ENCODE measurements around the gene OPA1. TPM values are rescaled to one million over a fixed set of nuclear protein-coding genes. Genes with fewer than 3 reads are reported as not detected.

The OPA1 gene, protein sequence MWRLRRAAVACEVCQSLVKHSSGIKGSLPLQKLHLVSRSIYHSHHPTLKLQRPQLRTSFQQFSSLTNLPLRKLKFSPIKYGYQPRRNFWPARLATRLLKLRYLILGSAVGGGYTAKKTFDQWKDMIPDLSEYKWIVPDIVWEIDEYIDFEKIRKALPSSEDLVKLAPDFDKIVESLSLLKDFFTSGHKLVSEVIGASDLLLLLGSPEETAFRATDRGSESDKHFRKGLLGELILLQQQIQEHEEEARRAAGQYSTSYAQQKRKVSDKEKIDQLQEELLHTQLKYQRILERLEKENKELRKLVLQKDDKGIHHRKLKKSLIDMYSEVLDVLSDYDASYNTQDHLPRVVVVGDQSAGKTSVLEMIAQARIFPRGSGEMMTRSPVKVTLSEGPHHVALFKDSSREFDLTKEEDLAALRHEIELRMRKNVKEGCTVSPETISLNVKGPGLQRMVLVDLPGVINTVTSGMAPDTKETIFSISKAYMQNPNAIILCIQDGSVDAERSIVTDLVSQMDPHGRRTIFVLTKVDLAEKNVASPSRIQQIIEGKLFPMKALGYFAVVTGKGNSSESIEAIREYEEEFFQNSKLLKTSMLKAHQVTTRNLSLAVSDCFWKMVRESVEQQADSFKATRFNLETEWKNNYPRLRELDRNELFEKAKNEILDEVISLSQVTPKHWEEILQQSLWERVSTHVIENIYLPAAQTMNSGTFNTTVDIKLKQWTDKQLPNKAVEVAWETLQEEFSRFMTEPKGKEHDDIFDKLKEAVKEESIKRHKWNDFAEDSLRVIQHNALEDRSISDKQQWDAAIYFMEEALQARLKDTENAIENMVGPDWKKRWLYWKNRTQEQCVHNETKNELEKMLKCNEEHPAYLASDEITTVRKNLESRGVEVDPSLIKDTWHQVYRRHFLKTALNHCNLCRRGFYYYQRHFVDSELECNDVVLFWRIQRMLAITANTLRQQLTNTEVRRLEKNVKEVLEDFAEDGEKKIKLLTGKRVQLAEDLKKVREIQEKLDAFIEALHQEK
- total RNA-seq (2014; rRNA removed): 55.4 and 60.7 TPM in 2 replicates
- 13.8 TPM for polyA plus RNA-seq (2012)

DNA sequence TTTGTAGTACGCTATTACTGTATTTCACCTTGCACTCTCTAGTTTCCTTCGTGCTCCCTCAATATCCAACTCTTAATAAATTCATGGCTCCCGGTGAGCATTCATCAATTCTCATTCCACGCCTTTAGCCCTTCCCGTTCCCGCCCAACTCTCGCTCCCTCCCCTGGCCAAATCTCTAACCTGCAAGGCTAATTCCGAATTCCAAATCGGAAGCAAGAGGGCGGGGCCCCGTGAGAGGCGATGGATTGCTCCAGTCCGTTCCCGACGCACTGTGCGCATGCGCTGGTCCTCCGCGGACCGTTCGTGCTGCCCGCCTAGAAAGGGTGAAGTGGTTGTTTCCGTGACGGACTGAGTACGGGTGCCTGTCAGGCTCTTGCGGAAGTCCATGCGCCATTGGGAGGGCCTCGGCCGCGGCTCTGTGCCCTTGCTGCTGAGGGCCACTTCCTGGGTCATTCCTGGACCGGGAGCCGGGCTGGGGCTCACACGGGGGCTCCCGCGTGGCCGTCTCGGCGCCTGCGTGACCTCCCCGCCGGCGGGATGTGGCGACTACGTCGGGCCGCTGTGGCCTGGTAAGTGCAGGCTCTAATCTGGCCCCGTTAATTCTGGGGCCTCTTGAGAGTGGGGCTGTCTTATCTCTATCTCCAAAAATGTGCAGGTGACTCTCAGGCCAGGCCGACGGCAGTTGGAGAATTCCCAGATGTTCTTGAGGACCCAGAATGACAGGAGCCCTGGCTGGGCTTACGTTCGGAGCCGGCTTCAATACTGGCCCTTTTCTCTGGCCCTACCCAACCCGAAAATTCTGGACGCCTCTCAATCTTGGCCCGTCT, at the start of gene OPA1:
Gene OPA1, plus strand, starts transcription at position 368 of the 827 bp plus-strand sequence. Its CDS starts 170 bp downstream, at position 538.
- peak; percentile 98 for DNase-seq (ENCODE audit: low read depth)

DNA sequence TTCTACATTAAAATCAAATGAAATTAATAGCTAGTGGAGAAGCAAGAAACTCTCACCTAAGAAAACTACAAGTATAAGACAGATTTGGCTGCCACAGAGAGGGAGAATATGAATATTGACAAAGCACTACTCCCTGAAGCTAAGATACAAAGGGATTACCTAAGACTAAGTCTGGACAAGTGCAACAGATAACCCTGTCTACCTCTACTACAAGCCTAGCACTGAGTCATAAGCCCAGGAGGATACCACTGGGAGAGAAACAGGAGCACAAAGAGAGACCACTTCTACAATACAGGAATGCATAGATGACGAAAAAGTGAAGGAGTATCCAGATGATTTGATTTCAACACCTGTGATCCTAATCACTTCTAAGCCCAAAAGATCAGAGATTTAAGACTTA, 48.7 kb upstream of the OPA1 start:
- DNase-seq (ENCODE audit: low read depth): no peak

DNA sequence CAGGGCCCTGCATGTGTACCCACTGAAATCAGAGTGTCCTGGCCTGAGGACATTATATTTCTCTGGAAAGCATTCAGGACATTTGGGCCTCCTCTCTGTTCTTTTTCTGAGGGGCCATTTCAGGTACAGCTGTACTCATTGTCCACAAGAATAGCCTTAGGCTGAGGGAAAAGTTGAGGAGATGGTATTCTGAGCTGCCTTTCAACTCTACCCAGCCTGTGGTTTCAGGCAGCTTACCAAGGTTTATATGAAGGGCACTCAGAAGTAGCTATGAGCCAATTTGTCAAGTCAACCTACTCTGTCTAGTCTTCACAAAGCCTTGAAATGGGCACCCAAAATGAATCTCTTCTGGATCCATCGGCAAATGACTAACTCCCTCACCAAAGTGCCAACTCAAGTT, 47.7 kb upstream of the OPA1 start:
- DNase-seq (ENCODE audit: low read depth): no peak

DNA sequence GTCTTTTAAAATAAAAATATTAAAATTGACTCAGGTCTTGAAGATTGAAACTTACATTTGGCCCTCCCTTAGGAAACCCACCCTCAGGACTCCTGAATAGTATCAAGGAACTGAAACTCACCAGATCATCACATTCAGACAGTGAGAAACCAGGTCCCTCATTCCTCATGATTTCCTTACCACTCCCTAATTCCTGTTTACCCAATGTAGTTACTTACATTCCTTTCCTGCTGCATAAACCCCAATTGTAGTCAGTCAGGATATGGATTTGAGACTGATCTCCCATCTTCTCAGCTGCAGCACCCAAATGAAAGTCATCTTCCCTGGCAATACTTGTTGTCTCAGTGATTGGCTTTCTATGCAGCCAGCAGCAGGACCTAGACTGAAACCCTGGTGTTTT, 46.9 kb upstream of the OPA1 start:
- no peak for DNase-seq (ENCODE audit: low read depth)

DNA sequence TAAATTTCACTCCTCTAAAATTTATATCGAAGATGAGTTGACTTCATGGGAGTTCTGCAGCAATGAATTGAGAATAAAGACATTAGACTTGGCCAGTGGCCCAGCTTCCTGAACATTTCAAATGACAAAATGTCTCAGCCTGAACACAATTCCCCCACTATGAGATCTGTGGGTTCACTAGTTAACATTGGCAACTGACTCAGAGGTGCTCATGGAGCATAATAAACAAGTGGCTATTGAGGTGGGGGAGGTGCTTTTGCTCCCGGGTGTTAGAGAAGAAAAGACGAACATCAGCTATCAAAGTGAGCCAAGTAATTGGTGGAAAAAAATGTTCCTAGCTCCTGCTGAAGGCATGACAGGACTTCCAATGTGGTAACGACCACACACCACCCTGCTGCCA, 44.6 kb upstream of the OPA1 start:
- no peak for DNase-seq (ENCODE audit: low read depth)

DNA sequence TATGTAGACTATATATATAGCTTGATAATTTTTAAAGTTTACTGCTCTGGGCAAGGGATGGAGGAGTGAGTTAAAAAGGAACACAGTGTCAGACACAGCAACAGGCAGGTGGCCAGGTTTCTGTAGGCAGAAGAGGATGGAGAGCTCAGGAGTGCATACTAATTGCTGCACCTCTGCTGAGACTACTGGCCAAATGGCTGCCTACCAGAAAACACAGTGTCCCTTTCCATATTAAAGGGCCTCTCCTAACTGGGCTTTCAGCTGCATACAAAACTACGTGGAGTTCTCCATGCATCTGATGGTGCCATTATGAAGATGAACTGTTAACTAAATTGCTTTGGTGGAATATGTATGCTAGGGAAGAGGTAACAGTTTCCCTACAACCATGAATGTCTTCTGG, 40.1 kb upstream of the OPA1 start:
- no peak for DNase-seq (ENCODE audit: low read depth)

DNA sequence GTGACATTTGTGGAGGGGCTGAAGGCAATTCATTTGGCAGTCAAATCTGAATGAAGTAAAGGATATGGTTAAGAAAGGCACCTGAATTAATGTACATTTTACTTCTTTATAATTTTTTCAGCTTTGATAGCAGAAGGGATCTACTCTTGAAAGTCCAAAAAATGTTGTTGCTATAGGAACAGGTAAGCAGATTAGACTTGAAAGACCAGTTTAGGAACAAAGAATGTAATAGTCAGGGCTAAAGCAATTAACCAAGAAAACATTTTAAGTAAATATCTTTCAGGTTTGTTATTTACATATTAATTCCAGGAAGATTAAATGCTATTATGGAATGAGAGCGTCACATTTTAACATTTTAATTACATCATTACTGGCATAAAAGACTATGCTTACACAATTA, 39.4 kb upstream of the OPA1 start:
- no peak for DNase-seq (ENCODE audit: low read depth)

DNA sequence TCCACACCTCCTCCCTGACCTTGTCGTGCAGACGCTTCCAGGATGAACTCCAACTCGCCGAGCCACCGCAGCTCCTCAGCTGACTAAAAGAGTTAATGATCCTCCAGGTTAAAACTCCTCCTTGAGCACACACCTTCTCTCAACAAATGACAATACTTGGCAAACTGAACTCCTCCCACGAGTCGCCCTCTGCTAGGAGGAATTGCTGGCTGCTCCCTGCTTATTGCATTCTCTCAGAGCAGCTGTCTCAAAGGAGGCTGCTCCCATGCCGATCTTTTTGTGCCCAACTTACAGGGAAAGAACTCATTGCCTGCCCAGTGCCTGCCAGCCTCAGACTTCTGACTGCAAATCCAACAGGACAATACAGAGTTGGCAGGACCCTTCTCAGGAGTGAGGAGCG, 38.2 kb upstream of the OPA1 start, which contains the start of gene ATP13A4:
Gene ATP13A4, minus strand, starts transcription at position 85 of the 400 bp plus-strand sequence. CDS start 96 bp downstream, outside the sequence.
- no peak for DNase-seq (ENCODE audit: low read depth)

DNA sequence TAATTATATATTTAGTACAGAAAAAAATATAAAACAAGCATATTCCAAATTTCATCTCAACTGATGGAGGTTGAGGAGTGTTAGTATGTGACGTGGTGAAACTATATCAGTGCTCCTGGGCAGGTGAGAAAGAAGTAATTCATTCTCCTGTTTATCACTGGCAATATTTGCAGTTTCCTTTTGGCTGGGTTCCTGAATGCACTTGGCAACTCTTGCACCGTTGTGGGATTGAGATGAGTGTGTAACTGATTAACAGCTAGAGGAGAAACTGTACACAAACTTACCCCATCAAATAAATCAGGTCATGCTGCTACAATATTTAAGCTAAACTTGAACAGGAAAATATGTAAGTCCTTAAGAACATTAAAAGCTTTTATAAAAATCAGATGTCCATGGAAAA, 36.2 kb upstream of the OPA1 start:
- DNase-seq (ENCODE audit: low read depth): no peak

DNA sequence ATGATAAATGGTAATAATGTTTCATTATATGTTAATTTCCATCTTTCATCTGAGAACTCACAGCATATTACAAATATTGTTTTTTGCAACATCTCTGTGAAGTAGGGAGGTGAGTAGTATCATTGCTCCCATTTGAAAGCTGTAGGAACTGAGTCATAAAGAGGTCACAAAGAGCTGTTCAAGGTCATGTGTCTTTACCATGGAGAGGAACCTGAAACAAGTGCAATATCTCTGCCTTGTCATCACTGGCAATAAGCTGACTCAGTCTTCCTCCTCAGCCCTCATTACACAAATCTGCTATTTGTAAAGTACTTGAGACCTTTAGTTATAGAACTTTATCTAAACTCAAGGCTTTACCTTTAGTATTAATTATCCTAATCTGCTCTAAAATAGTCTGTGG, 33.9 kb upstream of the OPA1 start:
- no peak for DNase-seq (ENCODE audit: low read depth)

DNA sequence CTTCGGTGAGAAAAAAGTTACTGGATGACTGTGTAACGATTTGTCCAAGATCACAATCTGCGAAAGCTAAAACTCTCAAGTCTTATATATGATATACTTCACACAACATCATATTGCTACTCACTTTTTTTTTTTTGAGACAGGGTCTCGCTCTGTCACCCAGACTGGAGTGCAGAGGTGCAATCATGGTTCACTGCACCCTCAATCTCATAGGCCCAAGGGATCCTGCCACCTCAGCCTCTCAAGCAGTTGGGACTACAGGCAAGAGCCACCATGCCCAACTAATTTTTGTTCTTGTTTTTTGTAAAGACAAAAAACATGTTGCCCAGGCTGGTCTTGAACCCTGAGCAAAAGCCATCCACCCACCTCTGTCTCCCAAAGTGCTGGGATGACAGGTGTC, 32.9 kb upstream of the OPA1 start:
- DNase-seq (ENCODE audit: low read depth): no peak

DNA sequence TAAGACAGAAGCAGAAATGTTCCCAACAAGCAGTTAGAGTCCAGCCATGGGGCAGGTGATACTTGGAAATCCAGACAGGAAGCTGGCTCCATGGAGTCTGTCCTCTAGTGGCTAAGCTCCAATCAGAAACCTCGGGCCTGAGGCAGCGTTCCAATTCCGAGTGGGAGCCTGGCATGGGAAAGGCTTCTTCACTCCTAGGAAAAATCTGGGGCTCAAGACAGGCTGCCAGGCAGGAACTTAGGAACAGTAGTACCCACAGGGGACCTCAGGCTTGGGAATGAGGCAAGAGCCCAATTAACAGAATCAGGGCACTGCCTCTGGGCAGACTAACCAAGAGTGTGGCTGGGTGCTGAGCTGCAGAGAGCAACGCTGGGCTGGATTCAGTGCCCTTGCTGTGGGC, 32.1 kb upstream of the OPA1 start:
- DNase-seq (ENCODE audit: low read depth): no peak

DNA sequence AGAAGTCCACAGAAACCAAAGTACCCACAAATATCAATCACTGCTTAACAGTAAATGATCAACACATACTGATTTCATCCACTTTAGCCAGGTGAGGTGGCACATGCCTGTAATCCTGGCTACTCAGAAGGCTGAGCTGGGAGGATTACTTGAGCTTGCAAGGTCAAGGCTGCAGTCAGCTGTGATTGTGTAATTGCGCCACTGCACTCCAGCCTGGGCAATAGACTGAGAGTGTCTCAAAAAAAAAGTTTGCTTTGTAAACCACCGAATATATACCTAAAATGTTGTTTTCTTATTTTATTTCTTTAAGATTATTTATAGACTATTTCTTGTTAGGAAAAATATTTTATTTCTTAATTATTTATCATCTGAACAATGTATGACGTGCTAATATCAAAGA, 29.6 kb upstream of the OPA1 start:
- no peak for DNase-seq (ENCODE audit: low read depth)

DNA sequence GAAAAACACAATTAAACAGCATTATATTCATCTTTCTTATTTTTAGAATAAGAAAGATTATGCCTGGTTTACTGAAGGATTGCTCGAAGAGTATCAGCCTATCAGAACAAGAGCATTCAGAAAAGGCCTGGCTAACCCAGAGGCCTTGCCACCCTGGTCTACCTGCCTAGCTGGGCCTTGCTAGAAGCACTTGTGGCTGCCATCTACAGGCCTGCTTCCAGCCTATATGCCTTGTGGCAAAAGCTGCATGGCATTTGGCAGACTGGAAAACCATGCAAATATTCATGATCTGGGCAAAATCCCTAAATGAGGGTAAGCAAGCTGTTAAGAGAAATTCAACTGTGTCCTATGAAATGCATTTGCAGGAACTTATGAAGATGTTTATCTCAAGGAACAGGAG, 29.0 kb upstream of the OPA1 start:
- no peak for DNase-seq (ENCODE audit: low read depth)

DNA sequence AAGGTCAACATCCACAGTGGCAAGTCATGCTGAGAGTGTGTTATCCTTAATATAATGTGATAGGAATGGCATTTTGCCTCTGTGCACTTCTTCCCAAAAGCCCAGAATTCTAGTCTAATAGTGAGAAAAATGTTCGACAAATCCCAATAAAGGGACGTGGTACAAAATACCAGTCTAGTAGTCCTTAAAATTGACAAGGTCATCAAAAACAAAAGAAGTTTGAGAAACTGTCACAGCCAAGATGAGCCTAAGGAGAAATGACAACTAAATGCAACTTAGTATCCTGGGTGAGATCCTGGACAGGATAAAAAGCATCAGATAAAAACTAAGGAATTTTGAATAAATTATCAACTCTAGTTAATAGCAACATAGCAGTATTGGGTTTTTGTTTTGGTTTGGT, 23.9 kb upstream of the OPA1 start:
- DNase-seq (ENCODE audit: low read depth): no peak

DNA sequence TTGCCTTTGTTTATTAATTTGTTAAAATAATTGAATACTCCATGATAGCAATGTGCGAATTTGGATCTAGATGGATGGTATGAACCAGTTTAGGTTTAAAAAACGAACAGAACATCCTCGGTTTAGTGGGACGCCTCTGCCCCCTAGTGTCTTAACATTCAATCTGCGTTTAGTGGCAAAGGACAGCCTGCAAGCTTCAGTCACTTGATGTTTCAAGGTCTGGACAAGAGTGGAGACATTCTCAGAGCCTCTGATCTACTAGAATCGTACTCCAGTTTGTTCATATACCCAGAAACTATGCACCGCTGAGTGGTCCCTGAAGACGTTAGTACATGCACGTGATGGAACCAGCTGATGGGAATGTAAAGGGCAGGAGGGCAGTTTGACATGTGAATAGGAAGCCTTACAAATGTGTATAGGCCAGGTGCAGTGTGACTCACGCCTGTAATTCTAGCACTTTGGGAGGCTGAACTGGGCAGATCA, 20.5 kb upstream of the OPA1 start:
- DNase-seq (ENCODE audit: low read depth): peak; percentile 51

DNA sequence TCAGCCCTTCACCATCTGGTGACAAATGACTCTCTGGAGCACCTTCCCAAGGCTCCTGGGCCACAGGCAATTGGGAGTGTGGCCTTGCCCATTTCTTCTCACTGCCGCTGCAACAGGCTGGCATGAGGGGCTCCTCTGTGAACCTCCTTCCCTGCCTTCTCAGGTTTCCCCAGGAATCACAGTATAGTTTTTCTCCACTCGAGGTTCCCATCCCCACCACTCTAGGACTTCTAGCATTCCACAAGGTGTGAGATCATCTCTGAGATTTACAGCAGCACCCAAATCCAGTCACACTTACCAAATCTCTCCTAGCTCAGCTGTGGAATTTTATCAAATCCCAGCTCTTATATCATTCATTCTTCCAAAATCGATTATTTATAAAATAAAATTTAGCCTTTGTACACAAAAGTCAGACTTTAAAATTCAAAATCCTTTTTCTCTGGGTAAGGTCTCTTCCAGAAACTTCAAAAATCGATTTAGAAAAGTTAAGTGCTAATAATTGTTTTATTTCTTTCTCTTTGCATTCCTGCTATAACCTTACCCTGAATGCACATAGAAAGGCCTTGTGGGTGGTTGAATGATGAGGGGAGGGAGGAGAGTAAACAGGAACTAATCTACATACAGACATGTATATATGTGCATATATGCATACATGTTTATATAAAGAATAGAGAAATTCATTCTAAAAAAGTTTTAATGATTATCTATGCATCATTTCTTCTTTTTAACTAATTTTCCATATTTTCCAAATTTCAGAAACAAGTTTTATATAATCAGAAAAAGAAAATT, 19.4 kb upstream of the OPA1 start:
- no peak for DNase-seq (ENCODE audit: low read depth)

DNA sequence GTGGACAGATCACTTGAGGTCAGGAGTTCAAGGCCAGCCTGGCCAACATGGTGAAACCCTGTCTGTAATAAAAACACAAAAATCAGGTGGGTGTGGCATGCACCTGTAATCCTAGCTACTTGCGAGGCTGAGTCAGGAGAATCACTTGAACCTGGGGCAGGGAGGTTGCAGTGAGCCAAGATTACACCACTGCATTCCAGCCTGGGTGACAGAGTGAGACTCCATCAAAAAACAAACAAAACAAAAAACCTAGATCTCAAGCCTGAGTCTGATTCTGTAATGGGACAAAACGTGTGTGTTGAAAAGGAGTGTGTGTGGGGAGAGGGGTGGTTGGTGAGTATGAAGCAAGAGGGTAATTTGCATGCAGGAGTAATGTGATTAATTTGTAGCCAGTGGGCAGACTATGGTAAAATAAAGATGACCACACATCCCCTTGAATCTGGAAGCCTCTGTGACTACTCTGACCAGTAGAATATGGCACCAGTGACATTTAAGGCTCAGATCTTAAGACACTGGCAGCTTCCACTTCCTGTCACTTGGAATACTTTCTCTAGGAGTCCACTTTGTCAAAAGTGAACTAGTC, 18.4 kb upstream of the OPA1 start:
- DNase-seq (ENCODE audit: low read depth): no peak

DNA sequence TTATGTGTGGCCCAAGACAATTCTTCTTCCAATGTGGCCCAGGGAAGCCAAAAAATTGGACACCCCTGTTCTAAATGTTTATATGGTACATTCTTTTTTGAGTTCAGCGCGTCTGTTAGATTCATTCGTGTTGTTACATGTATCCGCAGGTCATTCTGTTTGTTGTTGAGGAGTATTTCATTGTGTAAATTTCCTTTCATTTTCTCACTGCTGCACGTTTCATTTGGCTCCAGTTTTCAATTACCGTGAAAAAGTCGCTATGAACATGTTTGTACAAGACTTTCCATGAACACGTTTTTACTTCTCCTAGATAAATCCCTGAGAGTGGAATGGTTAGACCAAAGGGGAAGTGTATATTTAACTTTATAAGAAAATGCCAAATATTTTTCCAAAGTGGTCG, 7.5 kb upstream of the OPA1 start:
- no peak for DNase-seq (ENCODE audit: low read depth)

DNA sequence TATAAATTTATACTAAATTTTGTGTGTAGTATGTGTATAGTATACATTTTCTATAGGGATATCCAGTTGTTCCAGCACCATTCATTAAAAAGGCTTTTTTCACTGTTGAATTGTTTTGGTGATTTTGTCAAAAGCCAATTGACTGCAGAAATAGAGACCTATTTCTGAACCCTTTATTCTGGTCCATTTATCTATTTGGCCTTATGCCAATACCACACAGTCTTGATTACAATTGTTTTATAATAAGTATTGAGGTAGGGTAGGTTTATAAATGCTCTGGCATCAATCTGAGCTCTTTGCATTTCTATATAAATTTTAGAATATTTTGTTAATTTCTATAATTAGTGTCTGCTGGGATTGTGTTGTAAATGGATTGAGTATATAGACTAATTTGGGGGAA, 6.5 kb upstream of the OPA1 start:
- DNase-seq (ENCODE audit: low read depth): no peak
